Measurements from ENCODE around the gene PRKG1. TPM values are rescaled to one million over a fixed set of nuclear protein-coding genes. Genes with fewer than 3 reads are reported as not detected.

The PRKG1 gene
- total RNA-seq, 1 experiment from 2014 or later, result not detected

DNA sequence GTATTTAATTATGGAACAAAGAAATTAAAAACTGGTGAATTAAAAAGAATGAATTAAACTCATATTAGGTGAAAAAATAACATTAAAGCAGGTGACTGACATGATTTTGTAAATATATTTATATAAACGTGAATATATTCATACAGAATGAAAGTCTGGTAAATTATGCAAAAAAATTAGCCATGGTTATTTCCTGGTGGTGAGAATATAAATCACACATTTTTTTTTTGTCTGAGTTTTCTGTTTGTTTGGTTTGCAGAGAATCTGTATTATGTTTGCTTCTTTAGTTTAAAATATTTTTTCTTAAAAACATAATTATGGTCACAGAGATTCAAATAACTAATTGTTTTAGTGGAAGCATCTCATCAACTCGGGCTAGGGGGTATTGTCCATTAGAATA lies 698.1 kb downstream of the PRKG1 start:
- Histone ChIP-seq H3K36me3 (no peaks in the 10 kb centered on the region), H3K4me3 (no peak overlapping the region), H3K9me3 (replicated peaks) (no peaks in the 10 kb centered on the region), H3K4me1 (replicated peaks) (no peaks in the 10 kb centered on the region), H3K27ac (no peak overlapping the region), H3K27me3 (replicated peaks) (no peaks in the 10 kb centered on the region)
- DNase-seq (ENCODE audit: low read depth in 1 of 2, low spot score in 2 of 2), result no peak

- Histone ChIP-seq H3K4me3 (no peak overlapping the region), H3K36me3 (no peaks in the 10 kb centered on the region), H3K27me3 (replicated peaks) (no peaks in the 10 kb centered on the region), H3K4me1 (replicated peaks) (no peaks in the 10 kb centered on the region), H3K27ac (no peak overlapping the region), H3K9me3 (replicated peaks) (no peaks in the 10 kb centered on the region)
- no peak for DNase-seq (ENCODE audit: low read depth in 1 of 2, low spot score in 2 of 2)
Observed at GRCh38 chr10:51773681-51774080, 699.4 kb downstream of the PRKG1 start.

DNA sequence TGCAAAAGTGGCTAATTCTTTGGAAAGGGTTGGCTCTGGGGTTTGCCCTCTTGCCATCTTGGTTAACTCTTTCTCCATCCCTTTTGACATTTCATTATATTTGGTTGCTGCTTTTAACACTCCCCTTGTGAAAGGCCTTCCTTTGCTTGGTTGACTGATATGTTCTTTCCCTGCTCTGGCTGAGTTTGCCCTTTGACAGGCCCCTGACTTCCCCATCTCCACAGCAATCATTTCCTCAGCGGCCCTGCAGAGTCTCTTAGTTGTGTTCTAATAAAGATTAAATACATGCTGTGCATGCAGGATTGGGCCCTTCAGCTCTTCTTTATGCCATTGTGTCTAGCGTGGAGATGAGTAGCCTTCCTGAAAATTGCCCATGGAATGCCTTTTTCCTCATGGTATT lies 709.7 kb downstream of the PRKG1 start:
- H3K4me3 ChIP-seq, result no peak overlapping the region
- no peaks in the 10 kb centered on the region for H3K9me3 ChIP-seq (replicated peaks)
- H3K27me3 ChIP-seq (replicated peaks), result no peaks in the 10 kb centered on the region
- DNase-seq (ENCODE audit: low read depth in 1 of 2, low spot score in 2 of 2), result no peak
- no peak overlapping the region for H3K27ac ChIP-seq
- no peaks in the 10 kb centered on the region for H3K36me3 ChIP-seq
- H3K4me1 ChIP-seq (replicated peaks), result no peaks in the 10 kb centered on the region

- no peak for DNase-seq (ENCODE audit: low read depth in 1 of 2, low spot score in 2 of 2)
- no peaks in the 10 kb centered on the region for H3K36me3 ChIP-seq
- H3K4me3 ChIP-seq, result no peak overlapping the region
- no peaks in the 10 kb centered on the region for H3K27me3 ChIP-seq (replicated peaks)
- no peaks in the 10 kb centered on the region for H3K9me3 ChIP-seq (replicated peaks)
- no peak overlapping the region for H3K27ac ChIP-seq
- H3K4me1 ChIP-seq (replicated peaks), result no peaks in the 10 kb centered on the region
Observed at GRCh38 chr10:51786016-51786683, 711.9 kb downstream of the PRKG1 start.

- no peak for DNase-seq (ENCODE audit: low read depth in 1 of 2, low spot score in 2 of 2)
- Histone ChIP-seq H3K4me3 (no peak overlapping the region), H3K36me3 (no peaks in the 10 kb centered on the region), H3K27ac (no peak overlapping the region), H3K4me1 (replicated peaks) (no peaks in the 10 kb centered on the region), H3K27me3 (replicated peaks) (no peaks in the 10 kb centered on the region), H3K9me3 (replicated peaks) (no peaks in the 10 kb centered on the region)
Observed at GRCh38 chr10:51786684-51787035, 712.4 kb downstream of the PRKG1 start.

GRCh38 chr10:51788273-51788672 lies 714.0 kb downstream of the PRKG1 start:
- no peak for DNase-seq (ENCODE audit: low read depth in 1 of 2, low spot score in 2 of 2)
- H3K27ac ChIP-seq, result no peak overlapping the region
- H3K4me3 ChIP-seq, result no peak overlapping the region
- H3K4me1 ChIP-seq (replicated peaks), result no peaks in the 10 kb centered on the region
- H3K9me3 ChIP-seq (replicated peaks), result no peaks in the 10 kb centered on the region
- H3K27me3 ChIP-seq (replicated peaks), result no peaks in the 10 kb centered on the region
- no peaks in the 10 kb centered on the region for H3K36me3 ChIP-seq

- Histone ChIP-seq H3K4me3 (no peak overlapping the region), H3K9me3 (replicated peaks) (no peaks in the 10 kb centered on the region), H3K4me1 (replicated peaks) (no peaks in the 10 kb centered on the region), H3K27me3 (replicated peaks) (no peaks in the 10 kb centered on the region), H3K36me3 (no peaks in the 10 kb centered on the region), H3K27ac (no peak overlapping the region)
- no peak for DNase-seq (ENCODE audit: low read depth in 1 of 2, low spot score in 2 of 2)
Observed at GRCh38 chr10:51789118-51789517, 714.8 kb downstream of the PRKG1 start.

- Histone ChIP-seq H3K27ac (no peak overlapping the region), H3K4me3 (no peak overlapping the region), H3K4me1 (replicated peaks) (no peaks in the 10 kb centered on the region), H3K9me3 (replicated peaks) (no peaks in the 10 kb centered on the region), H3K27me3 (replicated peaks) (no peaks in the 10 kb centered on the region), H3K36me3 (no peaks in the 10 kb centered on the region)
- no peak for DNase-seq (ENCODE audit: low read depth in 1 of 2, low spot score in 2 of 2)
Observed at GRCh38 chr10:51789903-51790302, 715.6 kb downstream of the PRKG1 start.

DNA sequence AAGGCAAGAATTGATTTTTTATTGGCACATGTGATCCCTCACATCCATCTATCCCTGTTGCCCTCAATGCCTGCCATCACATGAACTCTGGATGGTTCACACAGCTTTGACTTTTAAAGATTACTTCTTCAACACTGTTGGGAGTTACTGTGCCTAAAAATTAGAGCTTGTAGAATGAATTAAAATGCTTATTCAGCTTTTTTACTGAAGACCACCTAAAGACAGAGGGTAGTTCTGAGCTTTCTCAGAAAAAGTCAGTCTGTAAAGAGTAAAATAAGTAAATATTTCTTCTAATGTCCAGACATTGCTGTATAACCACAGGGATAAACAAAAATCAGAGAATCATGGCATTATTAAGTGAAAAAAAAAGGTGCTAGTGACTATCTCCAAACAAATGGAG lies 718.4 kb downstream of the PRKG1 start:
- DNase-seq (ENCODE audit: low read depth in 1 of 2, low spot score in 2 of 2), result no peak
- H3K4me1 ChIP-seq (replicated peaks), result no peaks in the 10 kb centered on the region
- H3K27me3 ChIP-seq (replicated peaks), result no peaks in the 10 kb centered on the region
- no peak overlapping the region for H3K4me3 ChIP-seq
- H3K27ac ChIP-seq, result no peak overlapping the region
- no peaks in the 10 kb centered on the region for H3K9me3 ChIP-seq (replicated peaks)
- no peaks in the 10 kb centered on the region for H3K36me3 ChIP-seq

GRCh38 chr10:51800121-51800520 lies 725.8 kb downstream of the PRKG1 start:
- no peak overlapping the region for H3K27ac ChIP-seq
- no peaks in the 10 kb centered on the region for H3K36me3 ChIP-seq
- H3K27me3 ChIP-seq (replicated peaks), result no peaks in the 10 kb centered on the region
- H3K4me3 ChIP-seq, result no peak overlapping the region
- DNase-seq (ENCODE audit: low read depth in 1 of 2, low spot score in 2 of 2), result no peak
- H3K4me1 ChIP-seq (replicated peaks), result no peaks in the 10 kb centered on the region
- H3K9me3 ChIP-seq (replicated peaks), result no peaks in the 10 kb centered on the region

GRCh38 chr10:51800725-51801424 lies 726.6 kb downstream of the PRKG1 start:
- Histone ChIP-seq H3K27ac (no peak overlapping the region), H3K27me3 (replicated peaks) (no peaks in the 10 kb centered on the region), H3K9me3 (replicated peaks) (no peaks in the 10 kb centered on the region), H3K4me3 (no peak overlapping the region), H3K4me1 (replicated peaks) (no peaks in the 10 kb centered on the region), H3K36me3 (no peaks in the 10 kb centered on the region)
- no peak for DNase-seq (ENCODE audit: low read depth in 1 of 2, low spot score in 2 of 2)

GRCh38 chr10:51802030-51802429 lies 727.7 kb downstream of the PRKG1 start:
- no peak overlapping the region for H3K4me3 ChIP-seq
- H3K36me3 ChIP-seq, result no peaks in the 10 kb centered on the region
- no peaks in the 10 kb centered on the region for H3K27me3 ChIP-seq (replicated peaks)
- no peak overlapping the region for H3K27ac ChIP-seq
- DNase-seq (ENCODE audit: low read depth in 1 of 2, low spot score in 2 of 2), result no peak
- H3K9me3 ChIP-seq (replicated peaks), result no peaks in the 10 kb centered on the region
- H3K4me1 ChIP-seq (replicated peaks), result no peaks in the 10 kb centered on the region

DNA sequence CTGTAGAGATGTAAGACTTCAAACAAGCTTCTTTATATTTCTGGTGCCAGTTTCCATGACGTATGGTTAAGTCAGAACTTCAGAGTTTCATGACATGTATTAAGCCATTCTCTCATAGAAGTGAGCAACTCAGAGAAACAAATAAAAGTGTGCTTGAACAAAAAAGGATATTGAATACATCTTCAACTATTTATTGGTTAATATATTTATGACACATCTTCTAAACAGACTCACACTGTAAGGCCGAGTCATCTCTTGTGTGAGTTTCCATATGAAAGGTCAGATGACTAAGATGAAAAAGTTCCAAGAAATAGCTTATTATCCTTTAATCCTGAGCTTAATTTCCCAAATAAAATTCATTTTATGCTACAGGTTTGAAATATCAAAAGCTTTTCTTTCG lies 730.6 kb downstream of the PRKG1 start:
- H3K9me3 ChIP-seq (replicated peaks), result no peaks in the 10 kb centered on the region
- H3K4me1 ChIP-seq (replicated peaks), result no peaks in the 10 kb centered on the region
- H3K4me3 ChIP-seq, result no peak overlapping the region
- no peak overlapping the region for H3K27ac ChIP-seq
- no peak for DNase-seq (ENCODE audit: low read depth in 1 of 2, low spot score in 2 of 2)
- no peaks in the 10 kb centered on the region for H3K27me3 ChIP-seq (replicated peaks)
- no peaks in the 10 kb centered on the region for H3K36me3 ChIP-seq

DNA sequence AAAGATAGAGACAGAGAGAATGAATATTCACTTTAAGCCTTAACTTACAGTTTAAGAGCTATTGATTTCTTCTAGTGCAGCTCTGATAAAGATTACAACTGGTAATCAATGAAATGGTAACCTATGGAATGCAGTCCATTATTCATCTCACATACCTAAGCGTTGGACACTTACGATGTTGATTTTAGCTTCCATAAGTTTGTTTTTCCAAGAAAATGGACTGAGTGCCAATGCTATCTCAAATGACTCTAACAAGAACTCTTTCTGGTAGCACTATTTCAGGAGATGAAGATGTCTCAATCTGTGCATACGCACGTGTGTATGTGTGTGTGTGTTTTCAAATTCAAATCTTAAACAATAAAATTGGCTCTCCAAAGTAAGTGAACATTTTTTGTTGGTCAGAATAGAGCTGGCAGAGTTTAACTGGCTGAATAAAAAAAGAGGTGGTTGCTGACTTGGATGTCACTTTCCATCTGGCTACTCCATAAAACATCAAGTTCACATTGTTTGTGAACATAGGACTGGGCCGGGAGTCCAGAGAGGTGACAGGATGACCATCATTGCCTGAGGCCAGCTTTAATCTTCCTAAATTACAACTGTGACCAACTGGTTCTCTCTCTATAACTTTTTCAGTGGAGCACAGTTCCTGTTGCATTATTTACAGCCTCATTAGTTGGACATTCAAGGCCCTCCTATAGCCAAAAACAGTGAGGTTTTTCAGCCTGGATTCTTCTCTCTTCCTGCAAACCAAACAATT lies 732.0 kb downstream of the PRKG1 start:
- no peak overlapping the region for H3K4me3 ChIP-seq
- no peak for DNase-seq (ENCODE audit: low read depth in 1 of 2, low spot score in 2 of 2)

More for the DNA sequence above, 732.0 kb downstream of the PRKG1 start:
- no peaks in the 10 kb centered on the region for H3K9me3 ChIP-seq (replicated peaks)
- no peaks in the 10 kb centered on the region for H3K27me3 ChIP-seq (replicated peaks)
- H3K36me3 ChIP-seq, result no peaks in the 10 kb centered on the region
- H3K4me1 ChIP-seq (replicated peaks), result no peaks in the 10 kb centered on the region
- H3K27ac ChIP-seq, result no peak overlapping the region
